ENCODE data around the gene DENND1C. TPM values are rescaled to one million over a fixed set of nuclear protein-coding genes. Genes with fewer than 3 reads are reported as not detected.

Gene DENND1C
- total and polyA plus RNA-seq, 9 of the 15 experiments (the other 6 are each of a cell fraction or from before 2014, with no cell fraction given) = 0.03 to 1.2 (median 0.32) TPM; not detected in 1

DNA sequence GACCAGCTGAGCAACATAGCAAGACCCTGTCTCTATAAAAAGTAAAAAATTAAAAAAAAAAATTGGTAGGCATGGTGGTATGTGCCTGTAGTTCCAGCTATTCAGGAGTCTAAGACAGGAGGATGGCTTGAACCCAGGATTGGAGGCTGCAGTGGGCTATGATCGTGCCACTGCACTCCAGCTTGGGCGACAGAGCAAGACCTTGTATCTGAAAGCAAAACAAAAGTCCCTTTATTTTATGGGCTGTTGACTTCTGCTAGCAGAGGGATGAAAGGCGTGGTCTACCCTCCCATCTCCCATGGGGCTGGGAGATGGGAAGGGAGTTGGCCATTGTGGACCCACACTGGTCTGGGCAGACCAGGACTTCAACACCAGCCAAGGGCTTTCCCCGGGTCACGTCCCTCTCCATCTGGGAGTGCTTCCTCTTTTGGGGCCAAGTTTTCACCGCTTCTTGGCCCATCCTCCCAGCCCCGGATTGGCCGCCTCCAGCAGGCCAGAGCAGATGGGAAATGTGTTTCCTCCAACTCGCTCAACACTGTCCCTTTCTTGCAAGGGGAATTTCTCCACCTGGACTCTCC is 47.0 kb upstream of the DENND1C start (continued):
- TF ChIP-seq, protein P1, sequence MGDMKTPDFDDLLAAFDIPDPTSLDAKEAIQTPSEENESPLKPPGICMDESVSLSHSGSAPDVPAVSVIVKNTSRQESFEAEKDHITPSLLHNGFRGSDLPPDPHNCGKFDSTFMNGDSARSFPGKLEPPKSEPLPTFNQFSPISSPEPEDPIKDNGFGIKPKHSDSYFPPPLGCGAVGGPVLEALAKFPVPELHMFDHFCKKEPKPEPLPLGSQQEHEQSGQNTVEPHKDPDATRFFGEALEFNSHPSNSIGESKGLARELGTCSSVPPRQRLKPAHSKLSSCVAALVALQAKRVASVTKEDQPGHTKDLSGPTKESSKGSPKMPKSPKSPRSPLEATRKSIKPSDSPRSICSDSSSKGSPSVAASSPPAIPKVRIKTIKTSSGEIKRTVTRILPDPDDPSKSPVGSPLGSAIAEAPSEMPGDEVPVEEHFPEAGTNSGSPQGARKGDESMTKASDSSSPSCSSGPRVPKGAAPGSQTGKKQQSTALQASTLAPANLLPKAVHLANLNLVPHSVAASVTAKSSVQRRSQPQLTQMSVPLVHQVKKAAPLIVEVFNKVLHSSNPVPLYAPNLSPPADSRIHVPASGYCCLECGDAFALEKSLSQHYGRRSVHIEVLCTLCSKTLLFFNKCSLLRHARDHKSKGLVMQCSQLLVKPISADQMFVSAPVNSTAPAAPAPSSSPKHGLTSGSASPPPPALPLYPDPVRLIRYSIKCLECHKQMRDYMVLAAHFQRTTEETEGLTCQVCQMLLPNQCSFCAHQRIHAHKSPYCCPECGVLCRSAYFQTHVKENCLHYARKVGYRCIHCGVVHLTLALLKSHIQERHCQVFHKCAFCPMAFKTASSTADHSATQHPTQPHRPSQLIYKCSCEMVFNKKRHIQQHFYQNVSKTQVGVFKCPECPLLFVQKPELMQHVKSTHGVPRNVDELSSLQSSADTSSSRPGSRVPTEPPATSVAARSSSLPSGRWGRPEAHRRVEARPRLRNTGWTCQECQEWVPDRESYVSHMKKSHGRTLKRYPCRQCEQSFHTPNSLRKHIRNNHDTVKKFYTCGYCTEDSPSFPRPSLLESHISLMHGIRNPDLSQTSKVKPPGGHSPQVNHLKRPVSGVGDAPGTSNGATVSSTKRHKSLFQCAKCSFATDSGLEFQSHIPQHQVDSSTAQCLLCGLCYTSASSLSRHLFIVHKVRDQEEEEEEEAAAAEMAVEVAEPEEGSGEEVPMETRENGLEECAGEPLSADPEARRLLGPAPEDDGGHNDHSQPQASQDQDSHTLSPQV (IDR thresholded peaks at IDR 0.05) = peak; percentile 61; the same call in 1 of the 2 replicates
- TF ChIP-seq, protein P2, sequence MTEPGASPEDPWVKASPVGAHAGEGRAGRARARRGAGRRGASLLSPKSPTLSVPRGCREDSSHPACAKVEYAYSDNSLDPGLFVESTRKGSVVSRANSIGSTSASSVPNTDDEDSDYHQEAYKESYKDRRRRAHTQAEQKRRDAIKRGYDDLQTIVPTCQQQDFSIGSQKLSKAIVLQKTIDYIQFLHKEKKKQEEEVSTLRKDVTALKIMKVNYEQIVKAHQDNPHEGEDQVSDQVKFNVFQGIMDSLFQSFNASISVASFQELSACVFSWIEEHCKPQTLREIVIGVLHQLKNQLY (CRISPR knock-in tag; conservative IDR thresholded peaks at IDR 0.05) = no peak
- TF ChIP-seq SAP30 (IDR thresholded peaks at IDR 0.05; ENCODE audit: borderline replicate concordance, insufficient read depth, low read depth, low read length, poor library complexity, severe bottlenecking) = no peak
- no peak for TF ChIP-seq ZNF174 (CRISPR knock-in tag; IDR thresholded peaks at IDR 0.05)
- no peak for TF ChIP-seq ZFPM2 (CRISPR knock-in tag; IDR thresholded peaks at IDR 0.05)
- no peak for TF ChIP-seq COPS2 (conservative IDR thresholded peaks at IDR 0.05)
- no peak for TF ChIP-seq C11orf30 (IDR thresholded peaks at IDR 0.05; ENCODE audit: low read depth)
- TF ChIP-seq ELF4 (CRISPR knock-in tag; IDR thresholded peaks at IDR 0.05) = no peak
- TF ChIP-seq PCBP1 (IDR thresholded peaks at IDR 0.05; ENCODE audit: low read depth, low read length, poor library complexity, severe bottlenecking) = no peak
- no peak for TF ChIP-seq ZNF282 (CRISPR knock-in tag; IDR thresholded peaks at IDR 0.05)
- TF ChIP-seq, protein P3, sequence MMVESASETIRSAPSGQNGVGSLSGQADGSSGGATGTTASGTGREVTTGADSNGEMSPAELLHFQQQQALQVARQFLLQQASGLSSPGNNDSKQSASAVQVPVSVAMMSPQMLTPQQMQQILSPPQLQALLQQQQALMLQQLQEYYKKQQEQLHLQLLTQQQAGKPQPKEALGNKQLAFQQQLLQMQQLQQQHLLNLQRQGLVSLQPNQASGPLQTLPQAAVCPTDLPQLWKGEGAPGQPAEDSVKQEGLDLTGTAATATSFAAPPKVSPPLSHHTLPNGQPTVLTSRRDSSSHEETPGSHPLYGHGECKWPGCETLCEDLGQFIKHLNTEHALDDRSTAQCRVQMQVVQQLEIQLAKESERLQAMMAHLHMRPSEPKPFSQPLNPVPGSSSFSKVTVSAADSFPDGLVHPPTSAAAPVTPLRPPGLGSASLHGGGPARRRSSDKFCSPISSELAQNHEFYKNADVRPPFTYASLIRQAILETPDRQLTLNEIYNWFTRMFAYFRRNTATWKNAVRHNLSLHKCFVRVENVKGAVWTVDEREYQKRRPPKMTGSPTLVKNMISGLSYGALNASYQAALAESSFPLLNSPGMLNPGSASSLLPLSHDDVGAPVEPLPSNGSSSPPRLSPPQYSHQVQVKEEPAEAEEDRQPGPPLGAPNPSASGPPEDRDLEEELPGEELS (CRISPR knock-in tag; IDR thresholded peaks at IDR 0.05; ENCODE audit: borderline replicate concordance) = no peak
- no peak for TF ChIP-seq STAT5B (CRISPR knock-in tag; IDR thresholded peaks at IDR 0.05)
- no peak for TF ChIP-seq SRSF9 (IDR thresholded peaks at IDR 0.05; ENCODE audit: borderline replicate concordance, low read depth, low read length)
- no peak for TF ChIP-seq RFX1 (IDR thresholded peaks at IDR 0.05)
- TF ChIP-seq NFIC (IDR thresholded peaks at IDR 0.05) = no peak
- TF ChIP-seq PTRF (tag; IDR thresholded peaks at IDR 0.05) = no peak
- no peak for TF ChIP-seq NUFIP1 (IDR thresholded peaks at IDR 0.05; ENCODE audit: partially characterized antibody)
- no peak for TF ChIP-seq ZZZ3 (IDR thresholded peaks at IDR 0.05)
- TF ChIP-seq, protein P4, sequence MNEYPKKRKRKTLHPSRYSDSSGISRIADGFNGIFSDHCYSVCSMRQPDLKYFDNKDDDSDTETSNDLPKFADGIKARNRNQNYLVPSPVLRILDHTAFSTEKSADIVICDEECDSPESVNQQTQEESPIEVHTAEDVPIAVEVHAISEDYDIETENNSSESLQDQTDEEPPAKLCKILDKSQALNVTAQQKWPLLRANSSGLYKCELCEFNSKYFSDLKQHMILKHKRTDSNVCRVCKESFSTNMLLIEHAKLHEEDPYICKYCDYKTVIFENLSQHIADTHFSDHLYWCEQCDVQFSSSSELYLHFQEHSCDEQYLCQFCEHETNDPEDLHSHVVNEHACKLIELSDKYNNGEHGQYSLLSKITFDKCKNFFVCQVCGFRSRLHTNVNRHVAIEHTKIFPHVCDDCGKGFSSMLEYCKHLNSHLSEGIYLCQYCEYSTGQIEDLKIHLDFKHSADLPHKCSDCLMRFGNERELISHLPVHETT (CRISPR knock-in tag; conservative IDR thresholded peaks at IDR 0.05 in 1 of 2, IDR thresholded peaks at IDR 0.05 in 1 of 2) = 0 out of 4 replicates have a peak, but pooled peaks of 1 of the 2 experiments have one; percentile 34

Measured in K562 (cell line).